Loucy (cell line): Measurements from ENCODE around the gene CNTFR.

ENCODE experiments used
- H2AFZ ChIP-seq: fragments of 200-600 bp; sonication (generic); 2 replicates; pipeline ENCODE4 v1.6.0; 2016; ENCODE audit warnings: antibody characterized with exemption, mild to moderate bottlenecking, low read length, moderate library complexity
- H3F3A ChIP-seq: fragments of 200-600 bp; 2 replicates; pipeline ENCODE4 v1.6.0; 2016; ENCODE audit warnings: antibody characterized with exemption, low read depth, mild to moderate bottlenecking
- H3K27me3 ChIP-seq: fragments of 200-600 bp; sonication (generic); 2 replicates; pipeline ENCODE4 v1.6.1; 2014; ENCODE audit warnings: low read length, mild to moderate bottlenecking; ENCODE audit not compliant: insufficient read depth, poor library complexity, severe bottlenecking
- H3K36me3 ChIP-seq: fragments of 200-600 bp; sonication (generic); 2 replicates; pipeline ENCODE4 v1.6.1; 2016; ENCODE audit warnings: low read length; ENCODE audit not compliant: insufficient read depth
- H3K4me1 ChIP-seq: fragments of 200-600 bp; sonication (generic); 2 replicates; pipeline ENCODE4 v1.5.1; 2014; ENCODE audit warnings: low read length, mild to moderate bottlenecking; ENCODE audit not compliant: insufficient read depth, poor library complexity, severe bottlenecking
- H3K4me2 ChIP-seq: fragments of 200-600 bp; sonication (generic); 2 replicates; pipeline ENCODE4 v1.6.0; 2014; ENCODE audit warnings: antibody characterized with exemption, low read length, low read depth, mild to moderate bottlenecking; ENCODE audit not compliant: poor library complexity, severe bottlenecking
- H3K4me3 ChIP-seq: fragments of 200-600 bp; sonication (generic); 2 replicates; pipeline ENCODE4 v1.5.1; 2014; ENCODE audit warnings: low read length, mild to moderate bottlenecking, mixed read lengths; ENCODE audit not compliant: poor library complexity, severe bottlenecking
- H3K79me2 ChIP-seq: fragments of 200-600 bp; sonication (generic); 2 replicates; pipeline ENCODE4 v1.6.1; 2014; ENCODE audit warnings: low read length; ENCODE audit not compliant: insufficient read depth
- H3K9ac ChIP-seq: fragments of 200-600 bp; sonication (generic); 2 replicates; pipeline ENCODE4 v1.6.0; 2014; ENCODE audit warnings: mild to moderate bottlenecking, low read depth, low read length, moderate library complexity; ENCODE audit not compliant: poor library complexity, severe bottlenecking
- H3K9me2 ChIP-seq: fragments of 200-600 bp; sonication (generic); replicated peaks from 2 replicates; pipeline ENCODE4 v1.6.1; 2016; ENCODE audit warnings: low read depth, low read length, mixed read lengths
- H3K9me3 ChIP-seq: fragments of 200-600 bp; sonication (generic); 2 replicates; pipeline ENCODE4 v1.6.1; 2014; ENCODE audit warnings: mild to moderate bottlenecking, antibody characterized with exemption, low read length, low read depth; ENCODE audit not compliant: insufficient read depth
- H4K20me1 ChIP-seq: fragments of 200-600 bp; sonication (generic); 2 replicates; pipeline ENCODE4 v1.6.0; 2014; ENCODE audit warnings: antibody characterized with exemption, low read length, mild to moderate bottlenecking; ENCODE audit not compliant: insufficient read depth, poor library complexity, severe bottlenecking
- CTCF ChIP-seq: fragments of 200-600 bp; sonication (generic); conservative IDR thresholded peaks from 2 replicates; pipeline ENCODE4 v1.5.1; 2014; ENCODE audit warnings: mild to moderate bottlenecking, antibody characterized with exemption, low read length
- EZH2phosphoT487 ChIP-seq: fragments of 200-600 bp; IDR thresholded peaks from 2 replicates; pipeline ENCODE4 v1.6.1; 2018; ENCODE audit warnings: antibody characterized with exemption, mild to moderate bottlenecking, moderate library complexity, borderline replicate concordance

CNTFR gene

GRCh38 chr9:34571481-34571810, 18.1 kb downstream of the CNTFR start:
- Histone ChIP-seq H3K4me2 (no peak overlapping the region), H3K27me3 (no peaks in the 10 kb centered on the region), H3K4me1 (no peaks in the 10 kb centered on the region), H3K9ac (no peak overlapping the region), H3K36me3 (no peaks in the 10 kb centered on the region), H3K9me3 (no peaks in the 10 kb centered on the region), H3K4me3 (no peak overlapping the region), H3K9me2 (no peaks in the 10 kb centered on the region), H3F3A (no peaks in the 10 kb centered on the region), H3K79me2 (no peaks in the 10 kb centered on the region), H2AFZ (no peak overlapping the region), H4K20me1 (no peaks in the 10 kb centered on the region)
- no peak for TF ChIP-seq CTCF
- no peak for TF ChIP-seq EZH2phosphoT487

- TF ChIP-seq EZH2phosphoT487 (no peak), CTCF (no peak)
- Histone ChIP-seq H3K79me2 (no peaks in the 10 kb centered on the region), H3K27me3 (no peaks in the 10 kb centered on the region)
Observed at GRCh38 chr9:34570809-34571480, 18.6 kb downstream of the CNTFR start.

GRCh38 chr9:34570376-34570775, 19.1 kb downstream of the CNTFR start:
- Histone ChIP-seq H4K20me1 (no peaks in the 10 kb centered on the region), H3F3A (no peaks in the 10 kb centered on the region), H3K9ac (no peak overlapping the region), H3K4me3 (no peak overlapping the region), H2AFZ (no peak overlapping the region), H3K27me3 (no peaks in the 10 kb centered on the region), H3K9me2 (no peaks in the 10 kb centered on the region), H3K4me2 (no peak overlapping the region), H3K79me2 (no peaks in the 10 kb centered on the region), H3K36me3 (no peaks in the 10 kb centered on the region), H3K4me1 (no peaks in the 10 kb centered on the region), H3K9me3 (no peaks in the 10 kb centered on the region)
- TF ChIP-seq EZH2phosphoT487 (no peak), CTCF (no peak)

More at GRCh38 chr9:34570809-34571480, 18.6 kb downstream of the CNTFR start:
- Histone ChIP-seq H3K4me2 (no peak overlapping the region), H2AFZ (no peak overlapping the region), H3K36me3 (no peaks in the 10 kb centered on the region), H3F3A (no peaks in the 10 kb centered on the region), H3K9me2 (no peaks in the 10 kb centered on the region), H3K4me3 (no peak overlapping the region), H3K9me3 (no peaks in the 10 kb centered on the region), H4K20me1 (no peaks in the 10 kb centered on the region), H3K9ac (no peak overlapping the region), H3K4me1 (no peaks in the 10 kb centered on the region)
